Keratinocyte (primary cell): Measurements from ENCODE around the gene SETBP1.

Source experiments
- EZH2 ChIP-seq: IDR thresholded peaks from one replicate; pipeline ENCODE4 v1.6.1; 2012; ENCODE audit warnings: inconsistent platforms, mild to moderate bottlenecking, low read length, moderate library complexity
- TF ChIP-seq, protein P1 (sequence below), 3 experiments: IDR thresholded peaks in 1 of 3; conservative IDR thresholded peaks in 1 of 3; optimal IDR thresholded peaks in 1 of 3; 2 replicates in 2 of 3; 3 replicates in 1 of 3; pipeline versions ENCODE3 to v1.5.1; 2011; ENCODE audit warnings: low read length in 3 of 3, mild to moderate bottlenecking in 3 of 3, moderate library complexity in 2 of 3, control low read depth in 1 of 3, inconsistent platforms in 1 of 3; ENCODE audit not compliant: insufficient read depth in 2 of 3; ENCODE audit errors: extremely low read depth in 1 of 3

DNA sequence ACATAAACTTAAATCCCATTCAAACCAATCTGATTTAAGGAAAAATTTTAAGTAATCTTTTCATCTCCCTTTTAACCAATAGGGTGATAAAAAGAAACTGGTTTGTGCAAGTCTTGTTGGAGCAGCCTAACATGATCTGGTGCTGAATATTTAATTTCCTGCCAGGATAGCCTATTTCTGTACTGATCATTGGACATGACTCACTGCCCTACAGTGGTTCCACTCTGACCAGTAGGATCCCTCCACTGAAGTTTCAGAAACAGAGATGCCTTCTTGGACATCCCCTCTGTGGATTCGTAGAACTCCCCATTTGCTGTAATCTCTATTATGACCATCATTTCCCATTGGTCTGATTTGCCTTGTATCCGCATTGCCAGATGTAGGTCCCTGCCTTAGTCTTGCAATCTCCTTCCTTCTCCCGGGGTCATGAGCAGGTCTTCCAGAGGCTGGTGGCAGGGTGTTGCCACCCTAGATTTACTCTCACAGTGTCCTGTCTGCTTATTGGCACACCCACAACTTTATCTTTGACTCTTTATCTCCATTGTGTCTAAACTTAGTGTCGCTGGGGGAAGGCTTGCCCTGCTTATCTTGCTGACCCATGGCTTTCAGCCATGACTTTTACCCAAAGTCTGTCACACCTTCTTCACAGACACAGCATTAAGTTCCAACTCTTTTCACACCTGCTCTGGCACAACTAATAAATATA is 12.3 kb upstream of the SETBP1 start:
- TF ChIP-seq, protein P1, sequence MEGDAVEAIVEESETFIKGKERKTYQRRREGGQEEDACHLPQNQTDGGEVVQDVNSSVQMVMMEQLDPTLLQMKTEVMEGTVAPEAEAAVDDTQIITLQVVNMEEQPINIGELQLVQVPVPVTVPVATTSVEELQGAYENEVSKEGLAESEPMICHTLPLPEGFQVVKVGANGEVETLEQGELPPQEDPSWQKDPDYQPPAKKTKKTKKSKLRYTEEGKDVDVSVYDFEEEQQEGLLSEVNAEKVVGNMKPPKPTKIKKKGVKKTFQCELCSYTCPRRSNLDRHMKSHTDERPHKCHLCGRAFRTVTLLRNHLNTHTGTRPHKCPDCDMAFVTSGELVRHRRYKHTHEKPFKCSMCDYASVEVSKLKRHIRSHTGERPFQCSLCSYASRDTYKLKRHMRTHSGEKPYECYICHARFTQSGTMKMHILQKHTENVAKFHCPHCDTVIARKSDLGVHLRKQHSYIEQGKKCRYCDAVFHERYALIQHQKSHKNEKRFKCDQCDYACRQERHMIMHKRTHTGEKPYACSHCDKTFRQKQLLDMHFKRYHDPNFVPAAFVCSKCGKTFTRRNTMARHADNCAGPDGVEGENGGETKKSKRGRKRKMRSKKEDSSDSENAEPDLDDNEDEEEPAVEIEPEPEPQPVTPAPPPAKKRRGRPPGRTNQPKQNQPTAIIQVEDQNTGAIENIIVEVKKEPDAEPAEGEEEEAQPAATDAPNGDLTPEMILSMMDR (optimal IDR thresholded peaks at IDR 0.05 in 1 of 3, IDR thresholded peaks at IDR 0.05 in 1 of 3, conservative IDR thresholded peaks at IDR 0.05 in 1 of 3; ENCODE audit: extremely low read depth in 1 of 3, insufficient read depth in 2 of 3, low read length in 3 of 3): no peak
- TF ChIP-seq EZH2: no peak
